Smooth muscle cell (in vitro differentiated cells): ENCODE data around the gene CHPF2. TPM values are rescaled to one million over a fixed set of nuclear protein-coding genes. Genes with fewer than 3 reads are reported as not detected.

Experiments
- DNase-seq: peaks from one replicate; lab custom pipeline; 2025; ENCODE audit not compliant: unreplicated experiment; lab: John Stamatoyannopoulos, UW
- H2AFZ ChIP-seq: fragments of 200-600 bp; sonication (generic); 2 replicates; pipeline ENCODE4 v1.6.0; 2016; ENCODE audit warnings: antibody characterized with exemption, low read depth, mild to moderate bottlenecking
- H3F3A ChIP-seq: fragments of 200-600 bp; sonication (generic); 2 replicates; pipeline ENCODE4 v1.6.0; 2017; ENCODE audit warnings: antibody characterized with exemption, low read depth
- H3K27ac ChIP-seq: fragments of 200-600 bp; sonication (generic); 2 replicates; pipeline ENCODE4 v1.5.1; 2016; ENCODE audit warnings: low read depth, mild to moderate bottlenecking
- H3K27me3 ChIP-seq: fragments of 200-600 bp; sonication (generic); 2 replicates; pipeline ENCODE4 v1.6.1; 2016; ENCODE audit warnings: low read depth, mild to moderate bottlenecking
- H3K36me3 ChIP-seq: fragments of 200-600 bp; sonication (generic); 2 replicates; pipeline ENCODE4 v1.5.1; 2016; ENCODE audit warnings: low read depth
- H3K4me1 ChIP-seq: fragments of 200-600 bp; sonication (generic); 2 replicates; pipeline ENCODE4 v1.5.1; 2016; ENCODE audit warnings: low read depth
- H3K4me2 ChIP-seq: fragments of 200-600 bp; sonication (generic); 2 replicates; pipeline ENCODE4 v1.6.0; 2016; ENCODE audit warnings: mild to moderate bottlenecking
- H3K4me3 ChIP-seq: fragments of 200-600 bp; sonication (generic); 2 replicates; pipeline ENCODE4 v1.5.1; 2016; ENCODE audit warnings: mild to moderate bottlenecking
- H3K79me2 ChIP-seq: fragments of 200-600 bp; sonication (generic); 2 replicates; pipeline ENCODE4 v1.6.0; 2016; ENCODE audit warnings: low read depth, mild to moderate bottlenecking
- H3K9ac ChIP-seq: fragments of 200-600 bp; sonication (generic); 2 replicates; pipeline ENCODE4 v1.6.0; 2016; ENCODE audit warnings: low read depth
- H3K9me3 ChIP-seq: fragments of 200-600 bp; sonication (generic); replicated peaks from 2 replicates; pipeline ENCODE4 v1.5.1; 2016; ENCODE audit warnings: low read depth
- H4K20me1 ChIP-seq: fragments of 200-600 bp; sonication (generic); 2 replicates; pipeline ENCODE4 v1.6.0; 2016; ENCODE audit warnings: low read depth
- CTCF ChIP-seq: fragments of 200-600 bp; sonication (generic); IDR thresholded peaks from 2 replicates; pipeline ENCODE4 v1.5.1; 2017; ENCODE audit warnings: borderline replicate concordance, mild to moderate bottlenecking, antibody characterized with exemption; ENCODE audit not compliant: insufficient read depth, poor library complexity, severe bottlenecking
- WGBS: methylation state at CpG from one replicate; pipeline ENCODE4 v1.1.7; 2016; ENCODE audit warnings: low lambda C conversion rate; 5-methylcytosine and 5-hydroxymethylcytosine counted together
- polyA plus RNA-seq: library from polyadenylated mRNA; unstranded; fragments of >200 nt; fragmentation: Nextera tagmentation; extraction: Ambion mirVana; gene quantifications from 2 replicates; pipeline ENCODE4 v1.2.1, GENCODE V29; 2016
- total RNA-seq: library from RNA; depleted of rRNA; stranded (reverse); fragments of >200 nt; gene quantifications from 2 replicates; pipeline ENCODE4 v1.2.3, GENCODE V29; 2014

Gene CHPF2
- total and polyA plus RNA-seq, 2 experiments from 2014 or later: 42.3 to 70.8 TPM

GRCh38 chr7:151248346-151249033 is 16.2 kb downstream of the CHPF2 start, which contains the start of gene SMARCD3:
Gene SMARCD3, minus strand, starts transcription at chr7:151248694. Its CDS starts 132 bp downstream, at chr7:151248562.
- no peaks in the 10 kb centered on the region for H3K9me3 ChIP-seq
- peaks cover 28% of the 10 kb centered on the region for H3K79me2 ChIP-seq
- WGBS: 1% methylated on average over 44 of the region's 71 CpGs
- TF ChIP-seq CTCF: no peak
- H3K27me3 ChIP-seq: no peaks in the 10 kb centered on the region
- peak within 1 kb of the TSS; percentile 93 for H2AFZ ChIP-seq
- H3K4me3 ChIP-seq: peak within 1 kb of the TSS; percentile 80
- H3F3A ChIP-seq: no peaks in the 10 kb centered on the region
- H3K9ac ChIP-seq: peak within 1 kb of the TSS; percentile 90
- H3K4me2 ChIP-seq: peak within 1 kb of the TSS; percentile 99
- H3K27ac ChIP-seq: peak within 1 kb of the TSS; percentile 89
- peaks cover 54% of the 10 kb centered on the region for H3K4me1 ChIP-seq
- peaks cover 39% of the 10 kb centered on the region for H4K20me1 ChIP-seq
- no peaks in the 10 kb centered on the region for H3K36me3 ChIP-seq
- DNase-seq: peak; percentile 66

GRCh38 chr7:151249034-151249731 is 16.9 kb downstream of the CHPF2 start:
- no peaks in the 10 kb centered on the region for H3K36me3 ChIP-seq
- H3K4me2 ChIP-seq: peak overlapping the region; percentile 99
- H3K4me3 ChIP-seq: peak overlapping the region; percentile 80
- H3K27ac ChIP-seq: peak overlapping the region; percentile 89
- peaks cover 32% of the 10 kb centered on the region for H4K20me1 ChIP-seq
- peak overlapping the region; percentile 48 for H2AFZ ChIP-seq
- H3F3A ChIP-seq: no peaks in the 10 kb centered on the region
- H3K27me3 ChIP-seq: no peaks in the 10 kb centered on the region
- TF ChIP-seq CTCF: no peak
- peak overlapping the region; percentile 52 for H3K9ac ChIP-seq
- H3K4me1 ChIP-seq: peaks cover 48% of the 10 kb centered on the region
- peak; percentile 66 for DNase-seq
- H3K9me3 ChIP-seq: no peaks in the 10 kb centered on the region
- WGBS: under 1% methylated on average over 40 of the region's 45 CpGs
- H3K79me2 ChIP-seq: peaks cover 28% of the 10 kb centered on the region

DNA sequence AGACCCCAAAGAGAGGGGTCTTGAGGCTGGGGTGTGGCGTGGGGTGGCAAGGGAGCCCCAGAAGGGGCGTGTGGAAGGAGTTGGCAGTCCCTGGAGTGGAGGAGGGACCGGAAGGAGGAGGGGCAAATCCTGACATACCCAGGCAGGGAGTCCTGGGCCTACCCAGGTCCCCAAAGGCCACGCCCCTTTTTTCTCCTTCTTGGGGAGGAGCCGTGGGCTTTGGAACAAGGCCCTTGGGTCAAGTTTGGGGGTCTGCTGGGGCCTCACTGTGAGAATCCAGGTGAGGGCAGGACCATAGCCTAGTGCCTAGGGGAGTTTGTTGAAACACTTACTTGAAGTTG is 17.4 kb downstream of the CHPF2 start:
- Histone ChIP-seq H3K4me3 (peak overlapping the region; percentile 80), H3K79me2 (peaks cover 26% of the 10 kb centered on the region), H3K4me1 (peaks cover 44% of the 10 kb centered on the region), H3F3A (no peaks in the 10 kb centered on the region), H3K9me3 (no peaks in the 10 kb centered on the region), H3K36me3 (no peaks in the 10 kb centered on the region), H3K27me3 (no peaks in the 10 kb centered on the region), H3K9ac (peak overlapping the region; percentile 52), H2AFZ (no peak overlapping the region), H3K27ac (peak overlapping the region; percentile 89), H4K20me1 (peaks cover 27% of the 10 kb centered on the region), H3K4me2 (peak overlapping the region; percentile 99)
- WGBS: 6% methylated on average over 4 of the region's 5 CpGs
- no peak for DNase-seq
- TF ChIP-seq CTCF: no peak
